Sigmoid colon (tissue), 4 donors: ENCODE measurements around the gene PTCSC3.

Experiments used
- CTCF ChIP-seq, 4 experiments: fragments of 450-650 bp in 3 of 4; fragments of 200-600 bp in 1 of 4; IDR thresholded peaks; one replicate each; pipeline ENCODE4 v1.5.1; 2016 to 2019; ENCODE audit warnings: antibody characterized with exemption in 4 of 4, mild to moderate bottlenecking in 3 of 4, moderate library complexity in 2 of 4
- POLR2A ChIP-seq, 2 donors: fragments of 450-650 bp; IDR thresholded peaks; one replicate each; pipeline ENCODE4 v1.6.1; 2016; ENCODE audit warnings: antibody characterized with exemption in 2 of 2, mild to moderate bottlenecking in 2 of 2, moderate library complexity in 2 of 2
- POLR2AphosphoS5 ChIP-seq, 4 donors: sonication (generic); formaldehyde crosslinking; IDR thresholded peaks; one replicate each; pipeline ENCODE4 v1.6.1; 2017; ENCODE audit warnings: antibody characterized with exemption in 4 of 4

- TF ChIP-seq CTCF (IDR thresholded peaks at IDR 0.05) (no peak), POLR2AphosphoS5 (IDR thresholded peaks at IDR 0.05) (no peak), POLR2A (IDR thresholded peaks at IDR 0.05) (no peak)
Observed at GRCh38 chr14:36198378-36198777, 21.9 kb upstream of the PTCSC3 start.
